IPS-18c (cell line): ENCODE measurements around the gene PARP2.

Source experiments
- H3K4me3 ChIP-seq: 2 replicates; pipeline ENCODE4 v1.7.0; 2013; ENCODE audit warnings: low read depth, mild to moderate bottlenecking, low read length, moderate library complexity; ENCODE audit not compliant: insufficient read depth
- H3K9me3 ChIP-seq: one replicate; pipeline ENCODE4 v1.6.1; 2013; ENCODE audit warnings: mild to moderate bottlenecking, low read length, moderate library complexity; ENCODE audit not compliant: control insufficient read depth, insufficient read depth

Gene PARP2

GRCh38 chr14:20382526-20382925, 39.1 kb downstream of the PARP2 start:
- Histone ChIP-seq H3K4me3 (no peak overlapping the region), H3K9me3 (no peaks in the 10 kb centered on the region)

GRCh38 chr14:20383032-20383431, 39.6 kb downstream of the PARP2 start:
- Histone ChIP-seq H3K4me3 (no peak overlapping the region), H3K9me3 (no peaks in the 10 kb centered on the region)

- Histone ChIP-seq H3K9me3 (no peaks in the 10 kb centered on the region), H3K4me3 (no peak overlapping the region)
These were observed 40.2 kb downstream of the PARP2 start for GRCh38 chr14:20383636-20384035.

- Histone ChIP-seq H3K9me3 (no peaks in the 10 kb centered on the region), H3K4me3 (no peak overlapping the region)
These were observed 40.9 kb downstream of the PARP2 start for GRCh38 chr14:20384321-20384720.

- no peaks in the 10 kb centered on the region for H3K9me3 ChIP-seq
- H3K4me3 ChIP-seq: no peak overlapping the region
These were observed 41.5 kb downstream of the PARP2 start for GRCh38 chr14:20384886-20385285.

GRCh38 chr14:20386276-20386855, 42.9 kb downstream of the PARP2 start:
- H3K4me3 ChIP-seq: no peak overlapping the region
- no peaks in the 10 kb centered on the region for H3K9me3 ChIP-seq

GRCh38 chr14:20387576-20387975, 44.1 kb downstream of the PARP2 start:
- Histone ChIP-seq H3K4me3 (no peak overlapping the region), H3K9me3 (no peaks in the 10 kb centered on the region)

- H3K9me3 ChIP-seq: no peaks in the 10 kb centered on the region
- no peak overlapping the region for H3K4me3 ChIP-seq
These were observed 44.7 kb downstream of the PARP2 start for GRCh38 chr14:20388159-20388558.

- Histone ChIP-seq H3K9me3 (no peaks in the 10 kb centered on the region), H3K4me3 (no peak overlapping the region)
These were observed 48.1 kb downstream of the PARP2 start for GRCh38 chr14:20391505-20391904.

- H3K9me3 ChIP-seq: no peaks in the 10 kb centered on the region
- H3K4me3 ChIP-seq: no peak overlapping the region
These were observed 54.1 kb downstream of the PARP2 start for GRCh38 chr14:20397511-20397910.

GRCh38 chr14:20400589-20400964, 57.1 kb downstream of the PARP2 start:
- H3K9me3 ChIP-seq: no peaks in the 10 kb centered on the region
- no peak overlapping the region for H3K4me3 ChIP-seq

- H3K4me3 ChIP-seq: no peak overlapping the region
- H3K9me3 ChIP-seq: no peaks in the 10 kb centered on the region
These were observed 57.6 kb downstream of the PARP2 start for GRCh38 chr14:20400965-20401593.

GRCh38 chr14:20403521-20403920, 60.1 kb downstream of the PARP2 start:
- no peak overlapping the region for H3K4me3 ChIP-seq

More at GRCh38 chr14:20403521-20403920, 60.1 kb downstream of the PARP2 start:
- no peaks in the 10 kb centered on the region for H3K9me3 ChIP-seq
